ENCODE results near the gene PFN1.

Gene PFN1

DNA sequence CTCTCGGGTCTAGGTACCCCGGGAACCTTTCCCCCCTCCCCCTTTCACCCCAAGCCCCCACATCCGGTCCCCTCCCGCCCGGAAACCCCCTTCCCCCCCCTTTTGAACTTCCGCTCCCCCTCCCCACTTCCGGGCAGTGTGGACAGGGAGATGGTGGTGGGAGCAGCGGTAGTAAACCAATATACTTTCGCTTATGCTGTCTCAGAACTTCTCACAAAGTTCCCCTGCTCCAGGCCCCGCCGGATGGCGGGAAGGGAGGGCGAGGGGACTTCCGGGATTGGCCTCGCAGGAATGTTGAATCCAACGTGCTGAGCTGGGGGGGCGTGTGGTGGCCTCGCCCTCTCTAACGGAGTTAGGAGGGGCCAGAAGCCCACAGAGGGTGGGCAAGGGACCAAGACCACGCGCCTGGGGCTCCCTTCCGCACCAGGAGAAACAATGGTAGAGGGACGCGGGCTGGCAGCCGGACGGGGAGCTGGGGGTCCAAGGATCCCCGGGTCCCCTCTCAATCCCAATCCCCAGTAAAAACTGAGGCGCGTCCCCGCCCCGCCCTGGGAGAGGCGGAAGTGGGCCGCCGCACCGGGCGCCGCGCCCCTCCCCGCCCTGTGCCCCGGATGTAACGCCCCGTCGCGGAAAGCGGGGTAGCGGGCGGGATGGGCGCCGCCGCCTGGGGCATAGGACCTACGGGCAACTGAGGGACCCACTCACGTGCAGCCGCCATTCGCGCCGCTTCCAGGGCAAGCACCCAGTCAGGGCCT, 742 bp downstream of the PFN1 start:
- TF ChIP-seq TEAD4 (IDR thresholded peaks at IDR 0.05) (peak; percentile 40; the same call in 1 of the 2 replicates), EGR1 (IDR thresholded peaks at IDR 0.05) (no peak)
- TF ChIP-seq, protein P1, sequence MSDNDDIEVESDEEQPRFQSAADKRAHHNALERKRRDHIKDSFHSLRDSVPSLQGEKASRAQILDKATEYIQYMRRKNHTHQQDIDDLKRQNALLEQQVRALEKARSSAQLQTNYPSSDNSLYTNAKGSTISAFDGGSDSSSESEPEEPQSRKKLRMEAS (IDR thresholded peaks at IDR 0.05): peak; percentile 90

DNA sequence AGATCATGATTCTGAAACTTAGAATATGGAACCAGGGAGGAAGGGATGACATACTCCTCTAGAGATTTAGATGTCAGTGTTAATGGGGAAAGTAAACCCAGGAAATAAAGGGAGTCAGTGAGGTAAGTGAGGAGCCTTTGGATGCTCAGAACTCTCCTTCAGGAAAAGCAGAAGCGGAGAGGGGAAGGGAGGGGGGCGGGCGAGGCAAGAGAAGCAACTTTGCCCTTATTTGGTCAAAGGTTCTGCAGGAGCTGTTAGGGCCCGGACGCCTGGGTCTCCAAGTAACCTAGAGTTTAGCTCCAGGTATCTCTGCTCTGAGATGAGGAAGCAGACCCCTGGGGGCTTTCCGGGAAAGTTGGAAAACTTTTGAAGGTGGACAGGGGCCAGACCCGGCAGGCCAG, 1.3 kb downstream of the PFN1 start:
- no peak for TF ChIP-seq NFIC (IDR thresholded peaks at IDR 0.05)
- TF ChIP-seq, protein P2, sequence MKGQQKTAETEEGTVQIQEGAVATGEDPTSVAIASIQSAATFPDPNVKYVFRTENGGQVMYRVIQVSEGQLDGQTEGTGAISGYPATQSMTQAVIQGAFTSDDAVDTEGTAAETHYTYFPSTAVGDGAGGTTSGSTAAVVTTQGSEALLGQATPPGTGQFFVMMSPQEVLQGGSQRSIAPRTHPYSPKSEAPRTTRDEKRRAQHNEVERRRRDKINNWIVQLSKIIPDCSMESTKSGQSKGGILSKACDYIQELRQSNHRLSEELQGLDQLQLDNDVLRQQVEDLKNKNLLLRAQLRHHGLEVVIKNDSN (IDR thresholded peaks at IDR 0.05): no peak
- TF ChIP-seq TEAD4 (IDR thresholded peaks at IDR 0.05): no peak
- TF ChIP-seq EGR1 (IDR thresholded peaks at IDR 0.05): no peak
- TF ChIP-seq CEBPB (IDR thresholded peaks at IDR 0.05): no peak

DNA sequence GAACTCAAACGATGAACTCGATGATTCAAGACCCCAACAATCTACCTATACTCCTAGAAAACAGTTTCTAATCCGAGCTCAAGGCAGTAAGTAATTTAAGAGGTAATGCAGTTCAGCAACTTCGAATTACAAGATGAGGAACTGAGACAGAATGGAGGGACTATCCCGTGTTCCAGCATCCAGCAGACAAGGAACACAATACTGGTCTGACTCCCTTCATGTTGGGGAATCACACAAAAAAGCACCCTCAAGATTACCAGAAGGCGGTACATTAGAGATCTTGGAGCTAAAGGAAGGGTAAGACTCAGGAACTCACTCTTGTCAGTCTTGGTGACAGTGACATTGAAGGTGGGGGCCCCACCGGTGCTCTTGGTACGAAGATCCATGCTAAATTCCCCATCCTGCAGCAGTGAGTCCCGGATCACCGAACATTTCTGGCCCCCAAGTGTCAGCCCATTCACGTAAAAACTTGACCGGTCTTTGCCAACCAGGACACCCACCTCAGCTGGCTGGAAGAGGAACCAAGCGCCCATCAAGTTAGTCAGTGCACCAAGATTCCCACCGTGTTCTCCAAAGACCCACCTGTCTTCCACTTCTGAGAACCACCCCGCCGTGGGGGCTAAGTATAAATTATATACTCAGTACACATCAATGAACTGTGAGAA, 1.9 kb downstream of the PFN1 start:
- no peak for TF ChIP-seq EP300 (IDR thresholded peaks at IDR 0.05; ENCODE audit: borderline replicate concordance)
- TF ChIP-seq TEAD4 (IDR thresholded peaks at IDR 0.05): no peak
- no peak for TF ChIP-seq RAD21 (IDR thresholded peaks at IDR 0.05; ENCODE audit: low read depth)
- TF ChIP-seq TAF1 (IDR thresholded peaks at IDR 0.05; ENCODE audit: low read depth): no peak
- no peak for TF ChIP-seq ZBTB7A (IDR thresholded peaks at IDR 0.05; ENCODE audit: low read depth)
- TF ChIP-seq CEBPB (IDR thresholded peaks at IDR 0.05): no peak
- TF ChIP-seq NFIC (IDR thresholded peaks at IDR 0.05): no peak
- no peak for TF ChIP-seq FOXM1 (IDR thresholded peaks at IDR 0.05; ENCODE audit: borderline replicate concordance, low read depth)
- TF ChIP-seq, protein P1 (IDR thresholded peaks at IDR 0.05): no peak
- TF ChIP-seq EGR1 (IDR thresholded peaks at IDR 0.05): no peak
- TF ChIP-seq YY1 (IDR thresholded peaks at IDR 0.05; ENCODE audit: low read depth): no peak
- TF ChIP-seq, protein P2 (IDR thresholded peaks at IDR 0.05): no peak
- TF ChIP-seq CREB1 (IDR thresholded peaks at IDR 0.05; ENCODE audit: low read depth): no peak

DNA sequence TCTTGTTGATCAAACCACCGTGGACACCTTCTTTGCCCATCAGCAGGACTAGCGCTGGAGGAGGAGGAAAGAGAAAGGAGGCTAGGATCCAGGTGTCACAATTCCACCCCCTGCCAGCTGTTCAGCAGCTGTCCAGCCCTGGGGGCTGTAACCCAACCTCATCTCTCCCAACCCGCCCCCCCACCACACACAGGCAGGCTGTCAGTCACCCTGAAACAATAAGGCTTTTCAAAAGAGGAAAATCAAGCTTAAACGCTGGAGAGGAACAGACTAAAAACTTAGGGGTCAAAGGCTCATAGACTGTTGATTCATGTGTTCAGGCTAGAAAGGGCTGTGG, 2.4 kb downstream of the PFN1 start:
- TF ChIP-seq, protein P3, sequence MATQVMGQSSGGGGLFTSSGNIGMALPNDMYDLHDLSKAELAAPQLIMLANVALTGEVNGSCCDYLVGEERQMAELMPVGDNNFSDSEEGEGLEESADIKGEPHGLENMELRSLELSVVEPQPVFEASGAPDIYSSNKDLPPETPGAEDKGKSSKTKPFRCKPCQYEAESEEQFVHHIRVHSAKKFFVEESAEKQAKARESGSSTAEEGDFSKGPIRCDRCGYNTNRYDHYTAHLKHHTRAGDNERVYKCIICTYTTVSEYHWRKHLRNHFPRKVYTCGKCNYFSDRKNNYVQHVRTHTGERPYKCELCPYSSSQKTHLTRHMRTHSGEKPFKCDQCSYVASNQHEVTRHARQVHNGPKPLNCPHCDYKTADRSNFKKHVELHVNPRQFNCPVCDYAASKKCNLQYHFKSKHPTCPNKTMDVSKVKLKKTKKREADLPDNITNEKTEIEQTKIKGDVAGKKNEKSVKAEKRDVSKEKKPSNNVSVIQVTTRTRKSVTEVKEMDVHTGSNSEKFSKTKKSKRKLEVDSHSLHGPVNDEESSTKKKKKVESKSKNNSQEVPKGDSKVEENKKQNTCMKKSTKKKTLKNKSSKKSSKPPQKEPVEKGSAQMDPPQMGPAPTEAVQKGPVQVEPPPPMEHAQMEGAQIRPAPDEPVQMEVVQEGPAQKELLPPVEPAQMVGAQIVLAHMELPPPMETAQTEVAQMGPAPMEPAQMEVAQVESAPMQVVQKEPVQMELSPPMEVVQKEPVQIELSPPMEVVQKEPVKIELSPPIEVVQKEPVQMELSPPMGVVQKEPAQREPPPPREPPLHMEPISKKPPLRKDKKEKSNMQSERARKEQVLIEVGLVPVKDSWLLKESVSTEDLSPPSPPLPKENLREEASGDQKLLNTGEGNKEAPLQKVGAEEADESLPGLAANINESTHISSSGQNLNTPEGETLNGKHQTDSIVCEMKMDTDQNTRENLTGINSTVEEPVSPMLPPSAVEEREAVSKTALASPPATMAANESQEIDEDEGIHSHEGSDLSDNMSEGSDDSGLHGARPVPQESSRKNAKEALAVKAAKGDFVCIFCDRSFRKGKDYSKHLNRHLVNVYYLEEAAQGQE (IDR thresholded peaks at IDR 0.05; ENCODE audit: low read depth): no peak

DNA sequence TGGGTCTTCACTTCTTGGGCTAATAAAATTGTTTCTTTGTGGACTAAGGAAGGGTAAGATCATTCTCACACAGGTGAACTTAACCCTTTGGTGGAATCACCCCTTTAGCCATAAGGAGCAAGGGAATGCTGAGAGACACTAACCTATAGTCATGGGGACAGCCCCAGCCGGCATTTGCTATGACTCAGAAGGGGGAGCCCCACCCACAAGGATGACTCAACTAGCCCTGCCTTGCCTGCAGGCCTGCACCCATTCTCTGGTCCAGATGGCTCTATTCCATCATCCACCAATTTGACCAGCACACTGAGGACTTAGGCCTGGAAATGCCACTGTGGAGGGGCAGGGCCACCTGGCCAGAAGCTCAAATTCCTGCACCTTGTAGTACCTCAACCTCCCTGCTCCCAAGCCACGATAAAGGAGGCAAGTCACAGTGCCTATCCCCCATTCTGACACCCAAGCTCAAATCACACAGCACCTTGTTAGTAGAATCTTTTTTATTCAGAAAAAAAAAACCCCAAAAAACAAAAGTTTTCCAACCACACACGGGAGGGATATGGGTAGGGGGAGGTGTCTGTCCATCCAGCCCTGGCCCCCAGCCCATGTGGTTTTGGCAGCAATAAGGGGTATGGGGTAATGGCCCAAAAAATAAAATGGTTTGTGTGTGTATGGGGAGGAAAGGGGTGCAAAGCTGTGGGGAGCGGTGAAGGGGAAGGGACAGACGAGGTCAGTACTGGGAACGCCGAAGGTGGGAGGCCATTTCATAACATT, 3.0 kb downstream of the PFN1 start:
- TF ChIP-seq, protein P1 (IDR thresholded peaks at IDR 0.05): 0 out of 2 replicates have a peak, but pooled peaks have one; percentile 1
- TF ChIP-seq, protein P3 (IDR thresholded peaks at IDR 0.05; ENCODE audit: low read depth): no peak
- TF ChIP-seq, protein P2 (IDR thresholded peaks at IDR 0.05): peak; percentile 23; the same call in 1 of the 2 replicates
- TF ChIP-seq EGR1 (IDR thresholded peaks at IDR 0.05) (no peak), FOXM1 (IDR thresholded peaks at IDR 0.05; ENCODE audit: borderline replicate concordance, low read depth) (no peak), EP300 (IDR thresholded peaks at IDR 0.05; ENCODE audit: borderline replicate concordance) (peak; percentile 31; the same call in 1 of the 2 replicates), CREB1 (IDR thresholded peaks at IDR 0.05; ENCODE audit: low read depth) (no peak), TEAD4 (IDR thresholded peaks at IDR 0.05) (peak; percentile 27; the same call in 1 of the 2 replicates), YY1 (IDR thresholded peaks at IDR 0.05; ENCODE audit: low read depth) (no peak), NFIC (IDR thresholded peaks at IDR 0.05) (0 out of 2 replicates have a peak, but pooled peaks have one; percentile 17), RAD21 (IDR thresholded peaks at IDR 0.05; ENCODE audit: low read depth) (no peak), CEBPB (IDR thresholded peaks at IDR 0.05) (peak; percentile 42; the same call in 1 of the 2 replicates), TAF1 (IDR thresholded peaks at IDR 0.05; ENCODE audit: low read depth) (no peak), ZBTB7A (IDR thresholded peaks at IDR 0.05; ENCODE audit: low read depth) (no peak), TCF12 (IDR thresholded peaks at IDR 0.05; ENCODE audit: low read depth) (0 out of 2 replicates have a peak, but pooled peaks have one; percentile 30)

Measured in Ishikawa (cell line).